Karpas-422 (cell line): ENCODE results near the gene UXS1. TPM values are rescaled to one million over a fixed set of nuclear protein-coding genes. Genes with fewer than 3 reads are reported as not detected.
"Not testable (repeated sequence)": the region's sequence is repeated elsewhere in the genome, so short reads cannot be mapped to it uniquely, and the experiment has no call there.

ENCODE experiments used
- DNase-seq: peaks from one replicate; pipeline ENCODE4 v3.0.0-alpha.2; 2015
- H2AFZ ChIP-seq: fragments of 200-600 bp; sonication (generic); 2 replicates; pipeline ENCODE4 v1.6.1; 2014; ENCODE audit warnings: antibody characterized with exemption, low read length, mixed read lengths
- H3K27ac ChIP-seq: fragments of 200-600 bp; sonication (generic); 2 replicates; pipeline ENCODE4 v1.5.1; 2014; ENCODE audit warnings: mild to moderate bottlenecking, low read length, moderate library complexity
- H3K27me3 ChIP-seq: fragments of 200-600 bp; sonication (generic); 2 replicates; pipeline ENCODE4 v1.6.1; 2014; ENCODE audit warnings: low read length, mixed read lengths
- H3K36me3 ChIP-seq: fragments of 200-600 bp; sonication (generic); 2 replicates; pipeline ENCODE4 v1.6.1; 2014; ENCODE audit warnings: low read length, mixed read lengths; ENCODE audit not compliant: insufficient read depth
- H3K4me1 ChIP-seq: fragments of 200-600 bp; sonication (generic); 2 replicates; pipeline ENCODE4 v1.6.1; 2014; ENCODE audit warnings: mild to moderate bottlenecking, low read length, mixed read lengths
- H3K4me2 ChIP-seq: fragments of 200-600 bp; sonication (generic); 2 replicates; pipeline ENCODE4 v1.6.1; 2014; ENCODE audit warnings: low read length, low read depth, mild to moderate bottlenecking; ENCODE audit not compliant: poor library complexity, severe bottlenecking
- H3K4me3 ChIP-seq: fragments of 200-600 bp; sonication (generic); 2 replicates; pipeline ENCODE4 v1.5.1; 2014; ENCODE audit warnings: mild to moderate bottlenecking, antibody characterized with exemption, low read length, mixed read lengths
- H3K79me2 ChIP-seq: fragments of 200-600 bp; sonication (generic); 2 replicates; pipeline ENCODE4 v1.6.1; 2014; ENCODE audit warnings: mild to moderate bottlenecking, low read length, mixed read lengths
- H3K9ac ChIP-seq: fragments of 200-600 bp; sonication (generic); 2 replicates; pipeline ENCODE4 v1.6.0; 2014; ENCODE audit warnings: low read length
- H3K9me2 ChIP-seq: fragments of 200-600 bp; sonication (generic), shearing (Covaris generic); replicated peaks from 2 replicates; pipeline ENCODE4 v1.6.0; 2014; ENCODE audit warnings: mild to moderate bottlenecking, low read length, moderate library complexity; ENCODE audit not compliant: insufficient read depth
- H3K9me3 ChIP-seq: fragments of 300-700, 200-600 bp; sonication (generic); 2 replicates; pipeline ENCODE4 v1.6.1; 2014; ENCODE audit warnings: low read length, mixed read lengths
- H4K20me1 ChIP-seq: fragments of 200-600 bp; sonication (generic); 2 replicates; pipeline ENCODE4 v1.6.1; 2014; ENCODE audit warnings: mild to moderate bottlenecking, antibody characterized with exemption, low read length, low read depth; ENCODE audit not compliant: insufficient read depth
- total RNA-seq: library from RNA; depleted of rRNA; stranded (reverse); fragments of >200 nt; shearing (Covaris generic); gene quantifications from 2 replicates; pipeline ENCODE4 v1.2.3, GENCODE V29; 2014; ENCODE audit warnings: low replicate concordance

The UXS1 gene
- total RNA-seq, 1 experiment from 2014 or later, result 8.4 TPM

- H2AFZ ChIP-seq, H4K20me1 ChIP-seq, H3K27ac ChIP-seq, H3K79me2 ChIP-seq, H3K4me1 ChIP-seq, DNase-seq, H3K9me2 ChIP-seq, H3K4me3 ChIP-seq, H3K27me3 ChIP-seq, H3K36me3 ChIP-seq, H3K9ac ChIP-seq, H3K4me2 ChIP-seq, H3K9me3 ChIP-seq: not testable (repeated sequence)
These were observed 25.1 kb upstream of the UXS1 start for GRCh38 chr2:106219157-106219556.

GRCh38 chr2:106208874-106209273, 14.8 kb upstream of the UXS1 start:
- Histone ChIP-seq H2AFZ (no peak overlapping the region), H3K9ac (no peak overlapping the region), H3K36me3 (no peaks in the 10 kb centered on the region), H4K20me1 (no peaks in the 10 kb centered on the region), H3K4me1 (no peaks in the 10 kb centered on the region), H3K4me2 (no peak overlapping the region), H3K9me3 (no peaks in the 10 kb centered on the region), H3K9me2 (no peaks in the 10 kb centered on the region), H3K27me3 (no peaks in the 10 kb centered on the region), H3K27ac (no peak overlapping the region), H3K79me2 (no peaks in the 10 kb centered on the region), H3K4me3 (no peak overlapping the region)
- DNase-seq, result no peak

- Histone ChIP-seq H3K4me3 (no peak overlapping the region), H3K79me2 (no peaks in the 10 kb centered on the region), H3K27me3 (no peaks in the 10 kb centered on the region), H3K9ac (no peak overlapping the region), H2AFZ (no peak overlapping the region), H3K36me3 (no peaks in the 10 kb centered on the region), H3K9me3 (no peaks in the 10 kb centered on the region), H3K9me2 (no peaks in the 10 kb centered on the region), H3K4me2 (no peak overlapping the region), H4K20me1 (no peaks in the 10 kb centered on the region), H3K4me1 (no peaks in the 10 kb centered on the region), H3K27ac (no peak overlapping the region)
- no peak for DNase-seq
These were observed 14.3 kb upstream of the UXS1 start for GRCh38 chr2:106208399-106208798.

GRCh38 chr2:106207246-106207645, 13.1 kb upstream of the UXS1 start:
- Histone ChIP-seq H3K36me3 (no peaks in the 10 kb centered on the region), H3K27me3 (no peaks in the 10 kb centered on the region), H3K4me3 (no peak overlapping the region), H2AFZ (no peak overlapping the region), H4K20me1 (no peaks in the 10 kb centered on the region), H3K27ac (no peak overlapping the region), H3K4me2 (no peak overlapping the region), H3K4me1 (no peaks in the 10 kb centered on the region), H3K9me3 (no peaks in the 10 kb centered on the region), H3K9ac (no peak overlapping the region), H3K79me2 (no peaks in the 10 kb centered on the region), H3K9me2 (no peaks in the 10 kb centered on the region)
- DNase-seq, result no peak

GRCh38 chr2:106205488-106205887, 11.4 kb upstream of the UXS1 start:
- Histone ChIP-seq H3K9me2 (no peaks in the 10 kb centered on the region), H3K9me3 (no peaks in the 10 kb centered on the region), H2AFZ (no peak overlapping the region), H3K9ac (no peak overlapping the region), H3K27me3 (no peaks in the 10 kb centered on the region), H3K4me2 (no peak overlapping the region), H3K27ac (no peak overlapping the region), H3K36me3 (no peaks in the 10 kb centered on the region), H3K4me3 (no peak overlapping the region), H3K4me1 (no peaks in the 10 kb centered on the region), H3K79me2 (no peaks in the 10 kb centered on the region), H4K20me1 (no peaks in the 10 kb centered on the region)
- no peak for DNase-seq

- not testable (repeated sequence) for DNase-seq, H3K36me3 ChIP-seq, H3K4me1 ChIP-seq, H3K4me3 ChIP-seq, H3K27me3 ChIP-seq, H3K27ac ChIP-seq, H4K20me1 ChIP-seq, H3K9me2 ChIP-seq, H3K9me3 ChIP-seq, H3K9ac ChIP-seq, H3K4me2 ChIP-seq, H2AFZ ChIP-seq, H3K79me2 ChIP-seq
These were observed 10.4 kb upstream of the UXS1 start for GRCh38 chr2:106204551-106204950.

- no peaks in the 10 kb centered on the region for H3K4me1 ChIP-seq
These were observed 7.6 kb upstream of the UXS1 start for GRCh38 chr2:106201661-106202060.

GRCh38 chr2:106197878-106198277, 3.8 kb upstream of the UXS1 start:
- Histone ChIP-seq H3K36me3 (no peaks in the 10 kb centered on the region), H3K4me2 (no peak overlapping the region), H3K9ac (no peak overlapping the region), H3K4me3 (no peak overlapping the region), H3K9me3 (no peaks in the 10 kb centered on the region), H3K4me1 (peaks cover 13% of the 10 kb centered on the region), H3K27ac (no peak overlapping the region), H3K27me3 (no peaks in the 10 kb centered on the region), H3K9me2 (no peaks in the 10 kb centered on the region), H3K79me2 (no peaks in the 10 kb centered on the region), H2AFZ (no peak overlapping the region), H4K20me1 (peaks cover 3% of the 10 kb centered on the region; the same call in 1 of the 2 replicates)
- no peak for DNase-seq

More at GRCh38 chr2:106201661-106202060, 7.6 kb upstream of the UXS1 start:
- Histone ChIP-seq H3K27me3 (no peaks in the 10 kb centered on the region), H3K36me3 (no peaks in the 10 kb centered on the region), H3K9me3 (no peaks in the 10 kb centered on the region), H3K4me2 (no peak overlapping the region), H2AFZ (no peak overlapping the region), H3K79me2 (no peaks in the 10 kb centered on the region), H3K9me2 (no peaks in the 10 kb centered on the region), H4K20me1 (no peaks in the 10 kb centered on the region), H3K9ac (no peak overlapping the region), H3K4me3 (no peak overlapping the region), H3K27ac (no peak overlapping the region)
- no peak for DNase-seq

GRCh38 chr2:106195981-106196380, 1.9 kb upstream of the UXS1 start:
- no peak overlapping the region for H3K4me3 ChIP-seq
- H2AFZ ChIP-seq, result no peak overlapping the region
- H3K79me2 ChIP-seq, result no peaks in the 10 kb centered on the region
- H3K9ac ChIP-seq, result no peak overlapping the region
- peaks cover 18% of the 10 kb centered on the region for H4K20me1 ChIP-seq
- H3K9me2 ChIP-seq, result no peaks in the 10 kb centered on the region
- peaks cover 18% of the 10 kb centered on the region for H3K4me1 ChIP-seq
- no peaks in the 10 kb centered on the region for H3K9me3 ChIP-seq
- no peak overlapping the region for H3K27ac ChIP-seq
- DNase-seq, result no peak
- H3K27me3 ChIP-seq, result no peaks in the 10 kb centered on the region
- no peak overlapping the region for H3K4me2 ChIP-seq
- no peaks in the 10 kb centered on the region for H3K36me3 ChIP-seq
